ENCODE results near the gene CYP2D6.
"Not testable (repeated sequence)": the region's sequence is repeated elsewhere in the genome, so short reads cannot be mapped to it uniquely, and the experiment has no call there.

Gene CYP2D6

GRCh38 chr22:42130639-42131431 lies at the start of gene CYP2D6:
TSS of gene CYP2D6 (minus strand) at chr22:42130810. CDS start at chr22:42130791, 19 bp downstream.
- not testable (repeated sequence) for DNase-seq (ENCODE audit: low spot score)

- no peak for DNase-seq (ENCODE audit: low spot score)
These were observed 49.0 kb upstream of the CYP2D6 start for GRCh38 chr22:42179616-42180015.

- no peak for DNase-seq (ENCODE audit: low spot score)
These were observed 48.4 kb upstream of the CYP2D6 start for GRCh38 chr22:42178910-42179519.

GRCh38 chr22:42177891-42178336 lies 47.3 kb upstream of the CYP2D6 start:
- DNase-seq (ENCODE audit: low spot score): no peak

GRCh38 chr22:42176255-42176915 lies 45.8 kb upstream of the CYP2D6 start:
- no peak for DNase-seq (ENCODE audit: low spot score)

- DNase-seq (ENCODE audit: low spot score): no peak
These were observed 43.5 kb upstream of the CYP2D6 start for GRCh38 chr22:42174062-42174461.

- DNase-seq (ENCODE audit: low spot score): no peak
These were observed 42.7 kb upstream of the CYP2D6 start for GRCh38 chr22:42173183-42173926.

GRCh38 chr22:42172773-42173172 lies 42.2 kb upstream of the CYP2D6 start:
- no peak for DNase-seq (ENCODE audit: low spot score)

- DNase-seq (ENCODE audit: low spot score): peak; percentile 30
These were observed 41.5 kb upstream of the CYP2D6 start for GRCh38 chr22:42171946-42172719.

- DNase-seq (ENCODE audit: low spot score): no peak
These were observed 40.8 kb upstream of the CYP2D6 start for GRCh38 chr22:42171417-42171816.

GRCh38 chr22:42170946-42171345 lies 40.3 kb upstream of the CYP2D6 start:
- peak; percentile 22 for DNase-seq (ENCODE audit: low spot score)

GRCh38 chr22:42169055-42169469 lies 38.5 kb upstream of the CYP2D6 start:
- peak; percentile 49 for DNase-seq (ENCODE audit: low spot score)

GRCh38 chr22:42168476-42168875 lies 37.9 kb upstream of the CYP2D6 start:
- no peak for DNase-seq (ENCODE audit: low spot score)

GRCh38 chr22:42167066-42167465 lies 36.5 kb upstream of the CYP2D6 start:
- no peak for DNase-seq (ENCODE audit: low spot score)

GRCh38 chr22:42164901-42165300 lies 34.3 kb upstream of the CYP2D6 start:
- DNase-seq (ENCODE audit: low spot score): no peak

GRCh38 chr22:42163515-42163914 lies 32.9 kb upstream of the CYP2D6 start:
- no peak for DNase-seq (ENCODE audit: low spot score)

GRCh38 chr22:42162728-42163489 lies 32.3 kb upstream of the CYP2D6 start:
- DNase-seq (ENCODE audit: low spot score): no peak

GRCh38 chr22:42160830-42161696 lies 30.5 kb upstream of the CYP2D6 start:
- no peak for DNase-seq (ENCODE audit: low spot score)

GRCh38 chr22:42160251-42160650 lies 29.6 kb upstream of the CYP2D6 start:
- DNase-seq (ENCODE audit: low spot score): no peak

Measured in putamen (tissue), 1 donor.